HL-60/S4 treated with phorbol 12-myristate 13-acetate at 8.2 ng/mL for 4 days and 3 days (cell line): ENCODE results near the gene THSD4.
"Not testable (repeated sequence)": the region's sequence is repeated elsewhere in the genome, so short reads cannot be mapped to it uniquely, and the experiment has no call there.

Experiments
- in situ Hi-C: fragments of 300-500 bp; cut with MboI; formaldehyde crosslinking; loops from 2 replicates; pipeline ENCODE4 v1.15.0; 2022; ENCODE audit warnings: low sequenced_read_pairs

THSD4 gene

DNA sequence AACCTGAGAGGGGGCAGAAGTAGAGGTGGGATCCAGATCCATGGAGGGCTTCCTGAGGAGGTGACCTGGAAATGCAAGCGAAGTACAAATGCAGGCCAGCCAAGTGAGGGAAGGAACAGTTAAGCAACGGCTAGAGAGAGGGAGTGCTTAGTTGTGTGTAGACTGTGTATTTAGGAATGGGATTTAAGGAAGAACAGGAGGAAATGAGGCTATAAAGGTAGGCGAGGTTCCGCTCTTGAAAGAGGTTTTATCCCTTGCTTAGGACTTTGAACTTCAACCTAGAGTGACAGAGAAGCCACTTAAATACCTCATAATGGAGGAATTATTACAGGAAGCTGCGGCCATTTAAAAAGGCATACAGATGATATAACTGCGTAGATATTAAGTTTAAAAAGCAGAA is 295.1 kb downstream of the THSD4 start:
- in situ Hi-C loops = no loop called here

DNA sequence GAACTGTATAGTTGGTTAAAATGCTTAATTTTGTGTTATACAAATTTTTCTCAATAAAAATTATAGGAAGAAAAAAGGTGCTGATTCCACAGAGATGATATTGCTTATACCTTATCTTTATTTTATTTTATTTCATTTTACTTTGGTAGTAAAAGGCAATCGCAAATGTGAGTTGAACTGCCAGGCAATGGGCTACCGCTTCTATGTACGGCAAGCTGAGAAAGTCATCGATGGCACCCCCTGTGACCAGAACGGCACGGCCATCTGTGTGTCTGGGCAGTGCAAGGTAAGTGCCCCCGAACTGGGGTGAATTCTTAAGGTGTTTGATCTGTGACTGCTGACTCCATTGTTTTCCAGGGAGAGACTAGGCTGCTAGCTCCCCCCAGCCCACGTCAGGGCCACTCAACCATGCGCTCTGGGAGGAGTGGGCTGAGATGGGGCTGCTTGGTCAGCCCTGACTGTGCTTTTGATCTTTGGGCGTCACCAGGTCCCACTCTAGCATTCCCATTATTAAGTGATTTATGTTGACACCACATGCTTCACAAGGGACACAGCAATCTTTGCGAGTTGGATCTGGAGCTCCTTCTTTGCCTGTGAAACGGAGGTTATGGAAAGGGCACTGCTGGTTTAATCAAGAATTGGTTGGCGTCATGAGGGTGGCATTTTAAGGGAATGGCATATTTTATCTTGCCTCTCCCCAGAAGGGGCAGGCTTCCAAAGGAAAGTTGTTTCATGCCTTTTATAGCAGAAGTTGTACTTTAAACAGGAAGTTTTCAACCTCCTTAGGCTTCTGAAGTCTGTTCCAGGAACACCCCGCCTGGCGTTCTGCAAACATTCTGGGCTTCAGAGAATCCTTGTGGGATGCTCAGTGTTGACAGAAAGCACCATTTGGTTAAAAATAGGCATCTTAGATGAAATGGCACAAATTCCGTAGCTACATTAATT is 296.5 kb downstream of the THSD4 start:
- in situ Hi-C loops = no loop called here

GRCh38 chr15:71413419-71413818 is 298.1 kb downstream of the THSD4 start:
- in situ Hi-C loops = no loop called here

DNA sequence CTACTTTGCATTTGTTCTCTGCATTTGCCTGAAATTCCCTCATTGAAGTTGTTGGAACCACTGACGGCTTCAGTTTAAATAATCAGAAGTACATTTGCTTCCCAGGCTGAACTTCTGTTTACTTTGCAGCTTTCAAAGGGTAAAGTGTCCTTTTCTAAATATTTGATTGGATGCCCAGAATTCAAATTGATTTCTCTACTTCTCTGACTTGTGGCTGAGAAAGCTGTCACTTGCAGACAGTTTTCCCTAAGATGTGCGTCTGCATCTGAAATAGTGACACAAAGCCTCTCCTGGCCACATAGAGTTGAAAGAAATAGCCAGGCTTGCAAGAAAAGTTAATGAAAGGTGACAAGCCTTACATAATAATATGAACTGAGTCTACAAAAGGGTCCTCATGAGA is 299.6 kb downstream of the THSD4 start:
- in situ Hi-C loops = no loop called here

GRCh38 chr15:71422530-71423259 is 307.4 kb downstream of the THSD4 start:
- in situ Hi-C loops = no loop called here

DNA sequence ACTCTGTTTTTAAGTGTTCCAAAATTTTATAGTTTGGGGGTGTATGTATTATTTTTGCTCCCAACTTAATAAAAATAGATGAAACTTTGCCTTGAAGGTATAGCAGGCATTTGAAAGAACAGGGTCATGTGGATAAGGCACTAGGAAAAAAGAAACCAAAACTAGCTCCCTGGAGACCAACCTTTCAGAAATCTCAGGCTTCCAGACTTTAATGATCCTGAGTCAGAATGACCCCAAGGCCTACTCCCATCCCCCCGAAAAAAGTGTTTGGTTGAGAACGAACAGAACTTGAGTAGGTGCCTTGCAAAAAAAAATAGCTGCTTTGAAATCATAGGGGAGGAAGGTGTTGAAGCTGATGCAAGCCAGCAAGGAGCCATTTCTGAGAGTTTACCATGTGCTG is 309.5 kb downstream of the THSD4 start:
- in situ Hi-C loops = no loop called here

- in situ Hi-C loops = no loop called here
These were observed 310.1 kb downstream of the THSD4 start for GRCh38 chr15:71425388-71425787.

DNA sequence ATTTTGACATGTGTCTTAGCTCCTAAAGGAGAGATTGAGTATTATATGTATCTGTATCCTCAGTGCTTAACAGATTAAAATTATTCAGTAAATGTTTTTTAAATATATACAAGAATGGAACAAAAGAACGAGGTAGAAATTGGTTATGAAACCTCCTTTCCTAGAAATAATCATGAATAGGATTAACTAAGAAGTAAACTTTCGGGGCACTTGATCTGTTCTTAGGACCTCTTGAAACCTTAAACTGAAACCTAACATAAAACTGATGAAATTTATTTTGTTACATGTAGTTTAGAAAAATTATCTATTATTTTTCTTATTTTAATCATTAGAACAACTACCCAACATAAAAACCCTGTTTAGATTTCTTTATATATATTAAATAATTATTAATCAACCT is 311.5 kb downstream of the THSD4 start:
- in situ Hi-C loops = no loop called here

DNA sequence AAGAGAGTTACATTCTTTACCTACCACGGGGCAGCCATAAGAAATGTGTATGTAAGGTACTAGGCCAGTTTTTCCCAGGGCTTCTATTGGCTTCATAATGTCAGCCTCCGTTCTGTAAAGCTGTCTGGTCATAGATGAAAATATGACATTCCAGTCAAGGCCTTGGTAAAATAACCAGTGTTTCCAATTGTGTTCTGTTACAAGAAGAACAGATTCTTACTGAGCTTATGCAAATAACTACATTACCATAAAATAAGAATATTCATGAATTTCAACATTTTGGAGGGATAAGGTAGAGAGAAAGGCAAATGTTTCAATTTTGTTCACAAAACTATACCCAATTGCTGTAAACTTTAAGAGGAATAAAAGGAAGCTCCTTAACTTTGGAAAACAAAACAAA is 315.5 kb downstream of the THSD4 start:
- in situ Hi-C loops = no loop called here

GRCh38 chr15:71431343-71432336 is 316.4 kb downstream of the THSD4 start:
- in situ Hi-C loops = no loop called here

DNA sequence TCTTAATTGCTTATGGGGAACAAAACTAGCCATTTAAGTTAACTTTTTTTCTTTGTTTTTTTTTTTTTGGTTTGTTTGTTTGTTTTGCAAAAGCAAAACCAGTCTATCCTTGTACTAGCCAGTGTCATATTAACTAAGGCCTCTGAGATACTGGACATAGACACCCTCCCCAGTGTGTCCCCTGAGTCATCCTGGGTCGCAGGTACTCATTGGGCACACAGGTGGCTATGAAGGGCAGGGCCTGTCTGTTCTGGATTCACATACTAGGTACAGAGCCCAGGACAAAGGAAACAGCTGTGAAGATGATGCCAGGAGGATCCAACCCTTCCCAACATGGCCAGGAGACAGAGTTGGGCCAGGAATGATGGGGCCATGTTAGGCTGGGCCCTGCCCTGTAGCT is 318.1 kb downstream of the THSD4 start:
- in situ Hi-C loops = no loop called here

DNA sequence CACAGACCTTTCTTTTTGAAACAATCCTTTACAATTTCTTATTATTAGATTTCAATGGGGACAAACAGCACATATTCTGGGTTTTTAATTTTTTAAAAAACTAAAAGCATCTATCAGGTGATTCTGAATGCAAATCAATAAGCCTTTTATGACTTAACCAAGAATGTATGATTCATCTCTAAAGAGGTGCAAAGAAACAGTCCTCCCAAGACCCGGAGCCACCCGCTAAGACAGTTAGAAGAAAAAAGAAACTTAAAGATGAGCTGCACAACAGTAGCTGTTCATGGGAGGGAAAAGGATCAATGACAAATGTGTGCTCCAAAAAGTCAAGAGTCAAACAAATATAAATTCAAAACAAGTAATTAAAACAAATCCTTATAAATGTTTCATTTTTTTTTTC is 319.5 kb downstream of the THSD4 start:
- in situ Hi-C loops = no loop called here

GRCh38 chr15:71435552-71435951 is 320.3 kb downstream of the THSD4 start:
- in situ Hi-C loops = no loop called here

- in situ Hi-C loops = no loop called here
These were observed 321.6 kb downstream of the THSD4 start for GRCh38 chr15:71436854-71437253.

DNA sequence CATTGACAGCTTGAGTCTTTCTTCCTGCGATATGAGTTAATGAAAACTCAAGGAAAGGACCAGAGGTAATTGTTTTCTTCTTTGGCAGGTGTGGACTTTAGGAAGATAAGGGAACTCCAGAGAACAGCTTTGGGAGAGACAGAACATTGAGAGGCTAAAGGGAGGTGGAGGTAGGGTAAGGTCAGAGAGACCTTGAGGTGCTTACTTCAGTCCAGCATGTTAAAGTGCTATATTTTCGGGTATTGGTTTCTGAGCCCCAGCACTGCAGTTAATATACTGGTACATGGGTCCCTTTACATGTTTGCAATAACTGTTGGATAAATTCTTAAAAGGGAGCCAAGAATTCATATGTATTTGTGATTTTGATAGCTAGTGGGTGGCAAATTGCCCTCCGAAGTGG is 322.1 kb downstream of the THSD4 start:
- in situ Hi-C loops = no loop called here

- in situ Hi-C loops = no loop called here
These were observed 322.6 kb downstream of the THSD4 start for GRCh38 chr15:71437919-71438318.

GRCh38 chr15:71439478-71439877 is 324.2 kb downstream of the THSD4 start:
- in situ Hi-C loops = not testable (repeated sequence)

GRCh38 chr15:71440489-71441110 is 325.3 kb downstream of the THSD4 start:
- in situ Hi-C loops = no loop called here

- in situ Hi-C loops = no loop called here
These were observed 328.3 kb downstream of the THSD4 start for GRCh38 chr15:71443538-71443937.

GRCh38 chr15:71444032-71444810 is 328.9 kb downstream of the THSD4 start:
- in situ Hi-C loops = no loop called here
